Endothelial cell (in vitro differentiated cells): ENCODE results near the gene RFC4. TPM values are rescaled to one million over a fixed set of nuclear protein-coding genes. Genes with fewer than 3 reads are reported as not detected.

ENCODE experiments used
- DNase-seq: peaks from one replicate; pipeline ENCODE4 v3.0.0; 2021; ENCODE audit warnings: low spot score
- H3K27ac Mint-ChIP-seq: one replicate; pipeline ENCODE4 v1.8.0; 2021; ENCODE audit warnings: mixed read lengths, inconsistent platforms; ENCODE audit not compliant: unreplicated experiment
- H3K27me3 Mint-ChIP-seq: one replicate; pipeline ENCODE4 v1.8.0; 2021; ENCODE audit warnings: mild to moderate bottlenecking, moderate library complexity, mixed read lengths, inconsistent platforms; ENCODE audit not compliant: unreplicated experiment
- H3K36me3 Mint-ChIP-seq: one replicate; pipeline ENCODE4 v1.8.0; 2021; ENCODE audit warnings: mild to moderate bottlenecking, low read depth, mixed read lengths, inconsistent platforms; ENCODE audit not compliant: unreplicated experiment
- H3K4me1 Mint-ChIP-seq: one replicate; pipeline ENCODE4 v1.8.0; 2021; ENCODE audit warnings: mild to moderate bottlenecking, mixed read lengths, inconsistent platforms; ENCODE audit not compliant: unreplicated experiment
- H3K4me3 Mint-ChIP-seq: one replicate; pipeline ENCODE4 v1.8.0; 2021; ENCODE audit warnings: mild to moderate bottlenecking, mixed read lengths, inconsistent platforms; ENCODE audit not compliant: unreplicated experiment
- H3K9me3 Mint-ChIP-seq: one replicate; pipeline ENCODE4 v1.8.0; 2021; ENCODE audit warnings: mixed read lengths, inconsistent platforms; ENCODE audit not compliant: unreplicated experiment
- total RNA-seq: library from RNA; stranded (reverse); fragmentation: NEBNext Ultra II Directional; extraction: Animal tissue kit (Norgen Biotek cat#: 25700); gene quantifications from one replicate; pipeline ENCODE4 v1.2.1, GENCODE V29; 2021; ENCODE audit not compliant: unreplicated experiment
- TF ChIP-seq, protein P1 (sequence below): fragments of 200-600 bp; sonication (generic); IDR thresholded peaks from one replicate; pipeline ENCODE4 v1.5.0; 2021; ENCODE audit warnings: antibody characterized with exemption; ENCODE audit not compliant: unreplicated experiment

The RFC4 gene
- total RNA-seq, 1 donor from 2014 or later, result 30.2 TPM

DNA sequence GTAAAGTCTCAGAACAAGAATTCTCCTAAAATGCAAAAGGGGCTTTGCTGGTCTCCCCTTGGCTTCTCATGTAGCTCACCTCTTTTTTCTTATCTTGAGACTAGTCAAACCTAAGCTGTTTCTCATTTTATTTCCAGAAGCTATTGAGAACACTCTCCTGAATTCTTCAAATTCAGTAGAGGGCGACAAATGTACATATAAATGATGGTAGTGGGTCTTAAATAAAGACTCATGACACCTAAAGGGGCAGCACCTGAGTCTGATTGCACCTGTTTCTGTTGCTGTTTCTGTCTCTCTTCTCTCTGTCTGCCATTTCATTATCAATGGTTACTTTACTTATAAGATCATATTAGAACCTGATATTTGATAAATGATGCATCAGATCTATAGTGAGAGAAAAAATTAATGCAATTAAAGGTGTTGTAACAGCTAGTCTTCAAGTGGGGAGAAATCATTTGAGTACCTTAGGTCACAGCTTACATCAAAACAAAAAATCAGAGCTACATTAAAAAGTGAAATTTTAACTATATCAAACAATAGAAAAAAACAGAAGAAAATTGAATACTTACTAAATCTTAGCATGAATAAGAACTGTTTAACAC, 43.2 kb upstream of the RFC4 start:
- Mint-ChIP-seq H3K36me3 (no peaks in the 10 kb centered on the region), H3K4me3 (no peak overlapping the region), H3K27ac (no peak overlapping the region), H3K27me3 (no peaks in the 10 kb centered on the region), H3K4me1 (peaks cover 13% of the 10 kb centered on the region), H3K9me3 (no peaks in the 10 kb centered on the region)
- TF ChIP-seq, protein P1, sequence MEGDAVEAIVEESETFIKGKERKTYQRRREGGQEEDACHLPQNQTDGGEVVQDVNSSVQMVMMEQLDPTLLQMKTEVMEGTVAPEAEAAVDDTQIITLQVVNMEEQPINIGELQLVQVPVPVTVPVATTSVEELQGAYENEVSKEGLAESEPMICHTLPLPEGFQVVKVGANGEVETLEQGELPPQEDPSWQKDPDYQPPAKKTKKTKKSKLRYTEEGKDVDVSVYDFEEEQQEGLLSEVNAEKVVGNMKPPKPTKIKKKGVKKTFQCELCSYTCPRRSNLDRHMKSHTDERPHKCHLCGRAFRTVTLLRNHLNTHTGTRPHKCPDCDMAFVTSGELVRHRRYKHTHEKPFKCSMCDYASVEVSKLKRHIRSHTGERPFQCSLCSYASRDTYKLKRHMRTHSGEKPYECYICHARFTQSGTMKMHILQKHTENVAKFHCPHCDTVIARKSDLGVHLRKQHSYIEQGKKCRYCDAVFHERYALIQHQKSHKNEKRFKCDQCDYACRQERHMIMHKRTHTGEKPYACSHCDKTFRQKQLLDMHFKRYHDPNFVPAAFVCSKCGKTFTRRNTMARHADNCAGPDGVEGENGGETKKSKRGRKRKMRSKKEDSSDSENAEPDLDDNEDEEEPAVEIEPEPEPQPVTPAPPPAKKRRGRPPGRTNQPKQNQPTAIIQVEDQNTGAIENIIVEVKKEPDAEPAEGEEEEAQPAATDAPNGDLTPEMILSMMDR, result peak; percentile 16
- DNase-seq, result no peak

DNA sequence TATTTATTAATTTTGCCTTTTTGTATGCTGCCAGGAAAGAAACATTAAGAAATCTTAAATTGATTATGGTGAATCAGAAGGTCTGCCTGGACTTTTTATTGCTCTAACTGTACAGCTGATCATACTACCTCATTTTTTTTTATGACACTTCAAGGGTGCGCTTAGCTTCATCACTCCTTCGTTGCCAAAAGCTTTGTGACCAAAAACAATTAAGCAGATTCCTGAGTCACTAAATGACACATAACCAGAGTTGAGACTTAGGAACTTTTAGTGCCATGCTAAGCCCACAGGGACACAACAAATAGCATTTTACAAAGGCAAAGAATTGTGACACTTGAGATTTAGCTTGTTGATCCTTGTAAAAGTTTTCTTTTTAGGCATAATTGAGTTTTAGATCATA, 41.2 kb upstream of the RFC4 start:
- no peaks in the 10 kb centered on the region for H3K36me3 Mint-ChIP-seq
- no peak for DNase-seq
- H3K27ac Mint-ChIP-seq, result no peak overlapping the region

DNA sequence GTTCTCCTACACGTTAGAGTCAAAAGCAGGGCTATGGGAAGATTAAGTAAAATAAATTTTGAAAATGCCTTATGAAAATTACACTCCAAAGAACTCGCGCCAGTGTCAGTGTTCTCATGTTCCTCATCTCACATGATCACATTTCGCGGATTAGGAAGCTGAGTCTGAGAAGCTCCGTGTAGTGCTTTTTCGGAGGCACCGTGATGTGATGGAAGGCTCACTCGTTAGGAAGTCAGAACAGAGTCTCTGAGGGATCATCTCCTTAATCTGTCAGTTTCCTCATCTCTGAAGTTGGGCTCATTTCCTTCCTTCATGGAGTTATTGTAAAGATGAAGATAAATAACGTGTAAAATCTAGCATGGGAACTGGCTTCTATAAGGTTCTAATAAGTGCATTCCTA, 39.5 kb upstream of the RFC4 start:
- Mint-ChIP-seq H3K27me3 (no peaks in the 10 kb centered on the region), H3K36me3 (no peaks in the 10 kb centered on the region), H3K4me1 (peaks cover 10% of the 10 kb centered on the region), H3K4me3 (peak overlapping the region; percentile 23), H3K27ac (no peak overlapping the region), H3K9me3 (no peaks in the 10 kb centered on the region)
- TF ChIP-seq, protein P1, result no peak
- DNase-seq, result no peak

More for the DNA sequence above, 41.2 kb upstream of the RFC4 start:
- no peaks in the 10 kb centered on the region for H3K9me3 Mint-ChIP-seq
- H3K4me1 Mint-ChIP-seq, result peaks cover 13% of the 10 kb centered on the region
- no peak overlapping the region for H3K4me3 Mint-ChIP-seq
- no peaks in the 10 kb centered on the region for H3K27me3 Mint-ChIP-seq
- TF ChIP-seq, protein P1, result no peak

DNA sequence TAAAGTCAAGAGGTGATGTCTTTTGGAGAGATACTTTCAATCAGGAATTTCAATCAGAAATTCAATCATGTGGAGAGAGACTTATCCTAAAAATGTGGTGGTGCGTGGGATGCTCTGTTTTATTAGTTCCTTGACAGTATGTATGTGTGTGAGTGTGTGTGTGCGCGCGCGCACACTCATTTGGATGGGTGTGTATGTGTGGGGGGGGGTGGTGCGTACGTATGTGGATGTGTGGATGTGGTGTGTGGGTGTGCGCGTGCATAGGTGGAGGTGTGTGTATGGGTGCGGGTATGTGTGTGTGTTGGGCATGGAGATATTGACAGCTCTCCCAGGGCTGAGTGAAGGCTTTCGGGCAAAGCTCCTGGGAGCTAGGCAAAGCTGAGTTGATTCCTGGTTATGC, 38.6 kb upstream of the RFC4 start:
- no peaks in the 10 kb centered on the region for H3K9me3 Mint-ChIP-seq
- TF ChIP-seq, protein P1, result no peak
- peaks cover 10% of the 10 kb centered on the region for H3K4me1 Mint-ChIP-seq
- no peak for DNase-seq
- no peaks in the 10 kb centered on the region for H3K27me3 Mint-ChIP-seq
- H3K27ac Mint-ChIP-seq, result no peak overlapping the region
- H3K4me3 Mint-ChIP-seq, result no peak overlapping the region
- H3K36me3 Mint-ChIP-seq, result no peaks in the 10 kb centered on the region

DNA sequence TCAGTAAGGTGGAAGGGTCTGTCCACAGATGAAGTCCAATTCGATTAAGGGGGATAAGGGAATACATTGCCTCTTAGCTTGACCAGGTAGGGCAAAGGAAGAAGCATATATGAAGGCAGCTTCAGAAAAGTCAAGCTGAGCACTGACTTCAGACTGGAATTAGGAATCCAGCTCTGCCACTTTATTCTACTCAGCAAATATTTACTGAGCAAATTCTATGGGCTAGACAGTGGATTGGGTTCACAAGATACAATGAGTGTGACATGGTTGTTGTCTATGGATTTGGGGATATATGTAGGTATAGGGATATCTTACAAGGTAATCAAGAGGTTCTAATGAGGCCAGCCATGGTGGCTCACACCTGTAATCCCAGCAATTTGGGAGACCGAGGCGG, 36.8 kb upstream of the RFC4 start:
- Mint-ChIP-seq H3K4me1 (peaks cover 10% of the 10 kb centered on the region), H3K36me3 (no peaks in the 10 kb centered on the region), H3K4me3 (no peak overlapping the region), H3K27me3 (no peaks in the 10 kb centered on the region), H3K9me3 (no peaks in the 10 kb centered on the region), H3K27ac (no peak overlapping the region)
- TF ChIP-seq, protein P1, result no peak
- no peak for DNase-seq
